ENCODE results near the gene KRTAP3-2.

GRCh38 chr17:40949418-40949817, 50.3 kb downstream of the KRTAP3-2 start:
- TF ChIP-seq CTCF (IDR thresholded peaks at IDR 0.05) (no peak), TCF7L2 (IDR thresholded peaks at IDR 0.05; ENCODE audit: low read depth, low read length) (no peak), REST (IDR thresholded peaks at IDR 0.05; ENCODE audit: insufficient read depth in 1 of 2, low read depth in 2 of 2, low read length in 1 of 2) (no peak)
